ENCODE measurements around the gene FLT1. TPM values are rescaled to one million over a fixed set of nuclear protein-coding genes. Genes with fewer than 3 reads are reported as not detected.

Gene FLT1
- total RNA-seq, 1 experiment from 2014 or later: 0.25 TPM

GRCh38 chr13:28440774-28441504 is 54.0 kb downstream of the FLT1 start:
- CTCF ChIA-PET: no interaction called here
- POLR2A ChIA-PET: no interaction called here
- Histone ChIP-seq H3K4me2 (ENCODE audit: low read length) (no peak overlapping the region), H3K9ac (ENCODE audit: low read length) (no peak overlapping the region), H2AFZ (ENCODE audit: low read depth, low read length, poor library complexity, severe bottlenecking) (no peak overlapping the region), H3K9me3 (ENCODE audit: control insufficient read depth in 1 of 2, insufficient read depth in 1 of 2, low read depth in 1 of 2, low read length in 2 of 2) (no peaks in the 10 kb centered on the region), H3K9me2 (ENCODE audit: insufficient read depth) (no peaks in the 10 kb centered on the region), H4K20me1 (ENCODE audit: insufficient read depth) (no peaks in the 10 kb centered on the region), H3K36me3 (ENCODE audit: control insufficient read depth in 1 of 2, insufficient read depth in 2 of 2, low read length in 2 of 2) (no peaks in the 10 kb centered on the region), H3K4me3 (replicated peaks in 1 of 2; ENCODE audit: low read depth in 1 of 2, low read length in 2 of 2) (no peak overlapping the region), H3K79me2 (ENCODE audit: insufficient read depth, low read length) (no peaks in the 10 kb centered on the region), H3K27me3 (ENCODE audit: insufficient read depth, low read length) (no peaks in the 10 kb centered on the region; the same call in 1 of the 2 replicates), H3K4me1 (ENCODE audit: control insufficient read depth in 1 of 2, insufficient read depth in 2 of 2, low read length in 2 of 2) (no peaks in the 10 kb centered on the region), H3K27ac (ENCODE audit: low read depth, low read length) (no peak overlapping the region)
- RAD21 ChIA-PET (ENCODE audit: low non-redundant PET in 1 of 2, low total read pairs in 2 of 2, uncharacterized antibody in 2 of 2, unreplicated experiment in 2 of 2): no interaction called here
- BruUV-seq (replicated peaks): no TSS peak
- ATAC-seq (no peak), DNase-seq (ENCODE audit: low read depth, low spot score) (no peak)
- intact Hi-C loops (cut with micrococcal nuclease): no loop called here
- TF ChIP-seq CEBPB (IDR thresholded peaks at IDR 0.05; ENCODE audit: low read depth) (no peak), SRF (IDR thresholded peaks at IDR 0.05; ENCODE audit: low read depth) (no peak), TCF7L2 (IDR thresholded peaks at IDR 0.05; ENCODE audit: borderline replicate concordance, extremely low read depth, insufficient read depth, insufficient read length) (no peak), CBX3 (IDR thresholded peaks at IDR 0.05; ENCODE audit: low read depth) (no peak), REST (IDR thresholded peaks at IDR 0.05; ENCODE audit: low read depth) (no peak), SIN3A (IDR thresholded peaks at IDR 0.05; ENCODE audit: low read depth) (no peak), EGR1 (IDR thresholded peaks at IDR 0.05; ENCODE audit: low read depth) (no peak), ELF1 (IDR thresholded peaks at IDR 0.05; ENCODE audit: borderline replicate concordance, low read depth) (no peak), ZNF274 (IDR thresholded peaks at IDR 0.05; ENCODE audit: low read depth, low read length) (no peak), SP1 (IDR thresholded peaks at IDR 0.05; ENCODE audit: low read depth) (no peak), ZFX (IDR thresholded peaks at IDR 0.05) (no peak), EZH2 (IDR thresholded peaks at IDR 0.05) (no peak), ZBTB33 (IDR thresholded peaks at IDR 0.05; ENCODE audit: extremely low read depth, insufficient replicate concordance, low read length) (no peak)
- TF ChIP-seq, protein P1, sequence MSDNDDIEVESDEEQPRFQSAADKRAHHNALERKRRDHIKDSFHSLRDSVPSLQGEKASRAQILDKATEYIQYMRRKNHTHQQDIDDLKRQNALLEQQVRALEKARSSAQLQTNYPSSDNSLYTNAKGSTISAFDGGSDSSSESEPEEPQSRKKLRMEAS (IDR thresholded peaks at IDR 0.05): no peak
